A549 (cell line): ENCODE data around the gene CHST15.

Experiments
- CBX8 ChIP-seq: fragments of 200-600 bp; sonication (generic); IDR thresholded peaks from 2 replicates; pipeline ENCODE4 v1.6.1; 2016
- CEBPB ChIP-seq, 2 experiments: fragments of >200 bp in 1 of 2; sonication (Bioruptor Twin) in 1 of 2; formaldehyde crosslinking in 1 of 2; IDR thresholded peaks; 2 replicates each; pipeline ENCODE4 v1.6.1; 2012 to 2016
- EP300 ChIP-seq, 2 experiments: fragments of >200 bp; sonication (Bioruptor Twin); formaldehyde crosslinking; IDR thresholded peaks; 2 replicates in 1 of 2; 3 replicates in 1 of 2; pipeline ENCODE4 v1.6.1; 2016 to 2017
- FOSL2 ChIP-seq, 2 experiments: fragments of 450-650 bp in 1 of 2; fragments of >200 bp in 1 of 2; sonication (Bioruptor Twin) in 1 of 2; formaldehyde crosslinking; IDR thresholded peaks; 2 replicates each; pipeline versions ENCODE4 v1.5.0 to v1.6.1; 2016 to 2020; ENCODE audit warnings: mild to moderate bottlenecking in 1 of 2, moderate library complexity in 1 of 2
- MAX ChIP-seq: IDR thresholded peaks from 2 replicates; pipeline ENCODE4 v1.6.1; 2012
- MYC ChIP-seq: IDR thresholded peaks from 2 replicates; pipeline ENCODE4 v1.6.1; 2012; ENCODE audit warnings: mild to moderate bottlenecking, inconsistent platforms, low read length, improper control_type of control experiment, borderline replicate concordance
- POLR2A ChIP-seq: IDR thresholded peaks from 2 replicates; pipeline ENCODE4 v1.6.1; 2012; ENCODE audit warnings: mild to moderate bottlenecking, low read length
- POLR2AphosphoS2 ChIP-seq: conservative IDR thresholded peaks from 2 replicates; pipeline ENCODE4 v1.6.1; 2012; ENCODE audit warnings: low read length, improper control_type of control experiment, inconsistent platforms
- RAD21 ChIP-seq, 2 experiments: fragments of >200 bp in 1 of 2; sonication (Bioruptor Twin) in 1 of 2; formaldehyde crosslinking in 1 of 2; IDR thresholded peaks in 1 of 2; conservative IDR thresholded peaks in 1 of 2; 2 replicates in 1 of 2; 3 replicates in 1 of 2; pipeline ENCODE4 v1.6.1; 2012 to 2018; ENCODE audit warnings: inconsistent platforms in 1 of 2
- REST ChIP-seq: fragments of 200-600 bp; sonication (generic); IDR thresholded peaks from 2 replicates; pipeline ENCODE4 v1.6.1; 2016; ENCODE audit warnings: antibody characterized with exemption, mild to moderate bottlenecking, moderate library complexity
- RNF2 ChIP-seq: fragments of 200-600 bp; sonication (generic); IDR thresholded peaks from 2 replicates; pipeline ENCODE4 v1.6.1; 2016; ENCODE audit warnings: low read depth, mild to moderate bottlenecking, antibody characterized with exemption, moderate library complexity, borderline replicate concordance
- TP53 ChIP-seq: fragments of 250-450 bp; sonication (Bioruptor Pico); IDR thresholded peaks from 2 replicates; pipeline ENCODE4 v1.5.0; 2021; ENCODE audit warnings: mild to moderate bottlenecking, moderate library complexity
- TF ChIP-seq, protein P1 (sequence below): fragments of >200 bp; sonication (Bioruptor Twin); formaldehyde crosslinking; IDR thresholded peaks from 3 replicates; pipeline ENCODE4 v1.5.1; 2016

GRCh38 chr10:124098575-124098974 is 5.2 kb upstream of the CHST15 start:
- TF ChIP-seq, protein P1, sequence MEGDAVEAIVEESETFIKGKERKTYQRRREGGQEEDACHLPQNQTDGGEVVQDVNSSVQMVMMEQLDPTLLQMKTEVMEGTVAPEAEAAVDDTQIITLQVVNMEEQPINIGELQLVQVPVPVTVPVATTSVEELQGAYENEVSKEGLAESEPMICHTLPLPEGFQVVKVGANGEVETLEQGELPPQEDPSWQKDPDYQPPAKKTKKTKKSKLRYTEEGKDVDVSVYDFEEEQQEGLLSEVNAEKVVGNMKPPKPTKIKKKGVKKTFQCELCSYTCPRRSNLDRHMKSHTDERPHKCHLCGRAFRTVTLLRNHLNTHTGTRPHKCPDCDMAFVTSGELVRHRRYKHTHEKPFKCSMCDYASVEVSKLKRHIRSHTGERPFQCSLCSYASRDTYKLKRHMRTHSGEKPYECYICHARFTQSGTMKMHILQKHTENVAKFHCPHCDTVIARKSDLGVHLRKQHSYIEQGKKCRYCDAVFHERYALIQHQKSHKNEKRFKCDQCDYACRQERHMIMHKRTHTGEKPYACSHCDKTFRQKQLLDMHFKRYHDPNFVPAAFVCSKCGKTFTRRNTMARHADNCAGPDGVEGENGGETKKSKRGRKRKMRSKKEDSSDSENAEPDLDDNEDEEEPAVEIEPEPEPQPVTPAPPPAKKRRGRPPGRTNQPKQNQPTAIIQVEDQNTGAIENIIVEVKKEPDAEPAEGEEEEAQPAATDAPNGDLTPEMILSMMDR = no peak
- TF ChIP-seq EP300 (IDR thresholded peaks at IDR 0.05) = no peak
- TF ChIP-seq POLR2A = no peak
- TF ChIP-seq RAD21 (conservative IDR thresholded peaks at IDR 0.05 in 1 of 2, IDR thresholded peaks at IDR 0.05 in 1 of 2) = no peak
- TF ChIP-seq MYC = no peak
- no peak for TF ChIP-seq REST
- TF ChIP-seq CEBPB (IDR thresholded peaks at IDR 0.05) = no peak
- TF ChIP-seq RNF2 = no peak
- TF ChIP-seq TP53 (CRISPR knock-in tag) = no peak
- TF ChIP-seq MAX = no peak
- TF ChIP-seq CBX8 = no peak
- TF ChIP-seq POLR2AphosphoS2 = no peak
- no peak for TF ChIP-seq FOSL2 (IDR thresholded peaks at IDR 0.05)
- TF ChIP-seq FOSL2 (CRISPR knock-in tag; IDR thresholded peaks at IDR 0.05) = no peak
